ENCODE data around the gene TAB3.

GRCh38 chrX:30786374-30786773, 102.7 kb downstream of the TAB3 start:
- no peak for TF ChIP-seq CTCF (IDR thresholded peaks at IDR 0.05; ENCODE audit: insufficient read depth, low read length, poor library complexity, severe bottlenecking)
- TF ChIP-seq EZH2phosphoT487 (conservative IDR thresholded peaks at IDR 0.05; ENCODE audit: low read length) = no peak

All from SU-DHL-6 (cell line).